Fibroblast of pulmonary artery (primary cell): ENCODE measurements around the gene SPRR2B.

Experiments used
- DNase-seq: peaks from one replicate; pipeline ENCODE4 v3.0.0-alpha.2; 2010; ENCODE audit warnings: low read depth
- H3K4me3 ChIP-seq: replicated peaks from 2 replicates; pipeline ENCODE4 v1.5.1; 2011; ENCODE audit warnings: low read depth, mild to moderate bottlenecking, control low read depth, low read length, moderate library complexity
- CTCF ChIP-seq: IDR thresholded peaks from 2 replicates; pipeline ENCODE4 v1.5.1; 2011; ENCODE audit warnings: mild to moderate bottlenecking, control low read depth, low read length, inconsistent platforms; ENCODE audit errors: missing control alignments

The SPRR2B gene

GRCh38 chr1:153095764-153096163 lies 24.4 kb upstream of the SPRR2B start:
- H3K4me3 ChIP-seq, result no peak overlapping the region
- no peak for TF ChIP-seq CTCF
- DNase-seq, result no peak

DNA sequence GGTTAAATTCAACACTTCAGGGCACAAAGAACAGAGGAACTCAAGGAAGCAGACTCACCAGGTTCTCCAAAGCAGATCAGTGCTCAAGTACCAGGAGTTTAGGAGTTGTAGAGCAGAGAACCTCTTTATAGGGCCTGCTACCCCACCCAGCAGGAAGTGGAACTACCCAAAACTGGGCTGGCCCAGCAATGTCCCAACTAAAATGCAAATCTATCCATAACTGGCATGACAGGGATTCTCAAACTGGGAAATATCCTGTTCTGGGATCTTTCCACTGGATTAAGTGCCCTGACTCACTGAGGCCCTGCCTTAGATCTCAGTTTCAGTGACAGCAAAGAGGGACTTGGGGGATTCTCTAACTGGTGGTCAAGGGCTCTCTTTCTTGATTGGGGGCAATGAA lies 23.0 kb upstream of the SPRR2B start, which contains the start of gene SPRR2E:
Gene SPRR2E (minus strand): TSS at position 101 of the 400 bp plus-strand sequence. CDS start 775 bp downstream, outside the sequence.
- no peak for TF ChIP-seq CTCF
- H3K4me3 ChIP-seq, result no peak within 1 kb of the TSS
- DNase-seq, result no peak

GRCh38 chr1:153087652-153088051 lies 16.2 kb upstream of the SPRR2B start:
- TF ChIP-seq CTCF, result no peak
- no peak overlapping the region for H3K4me3 ChIP-seq
- no peak for DNase-seq

GRCh38 chr1:153081736-153082135 lies 10.3 kb upstream of the SPRR2B start:
- no peak for DNase-seq
- H3K4me3 ChIP-seq, result no peak overlapping the region
- TF ChIP-seq CTCF, result no peak

GRCh38 chr1:153072806-153073726 lies 1.7 kb upstream of the SPRR2B start:
- no peak for TF ChIP-seq CTCF
- no peak overlapping the region for H3K4me3 ChIP-seq
- no peak for DNase-seq

DNA sequence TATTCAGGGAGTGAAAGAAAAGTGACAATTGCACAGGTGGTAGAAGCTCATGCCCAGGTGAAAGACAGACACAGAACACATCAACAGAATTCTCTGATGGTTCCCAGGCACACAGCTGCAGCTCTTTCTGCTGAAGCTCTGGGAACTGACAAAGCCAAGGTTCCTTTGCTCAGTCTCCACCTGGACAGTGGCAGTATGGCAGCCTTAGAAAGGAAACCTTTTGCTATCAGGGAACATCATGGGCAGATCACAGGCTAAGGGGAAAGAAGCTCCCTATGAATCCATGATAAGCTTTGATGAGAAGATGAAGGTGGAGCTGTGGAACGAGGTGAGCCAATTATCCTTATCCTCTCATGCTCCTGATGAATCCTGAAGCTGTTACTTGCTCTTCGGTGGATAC lies 1.2 kb downstream of the SPRR2B start:
- H3K4me3 ChIP-seq, result no peak overlapping the region
- TF ChIP-seq CTCF, result no peak
- DNase-seq, result no peak
